Esophagus mucosa (tissue), 1 donor: ENCODE results near the gene VPS13D. TPM values are rescaled to one million over a fixed set of nuclear protein-coding genes. Genes with fewer than 3 reads are reported as not detected.
A peak's percentile ranks its signal among the peaks of the same experiment; 100 is the strongest.

ENCODE experiments used
- ATAC-seq: fragments of 200-7000 bp; cut with Tn5 transposase; one replicate; pipeline ENCODE4 v1.9.1; 2020
- total RNA-seq: library from RNA; stranded (reverse); gene quantifications from one replicate; pipeline ENCODE4 v1.2.4, GENCODE V29; 2023
- donor health status: DM: yes; HTN: yes; CAD: no.

The VPS13D gene
- total RNA-seq, 1 donor from 2014 or later, result 69.4 TPM

DNA sequence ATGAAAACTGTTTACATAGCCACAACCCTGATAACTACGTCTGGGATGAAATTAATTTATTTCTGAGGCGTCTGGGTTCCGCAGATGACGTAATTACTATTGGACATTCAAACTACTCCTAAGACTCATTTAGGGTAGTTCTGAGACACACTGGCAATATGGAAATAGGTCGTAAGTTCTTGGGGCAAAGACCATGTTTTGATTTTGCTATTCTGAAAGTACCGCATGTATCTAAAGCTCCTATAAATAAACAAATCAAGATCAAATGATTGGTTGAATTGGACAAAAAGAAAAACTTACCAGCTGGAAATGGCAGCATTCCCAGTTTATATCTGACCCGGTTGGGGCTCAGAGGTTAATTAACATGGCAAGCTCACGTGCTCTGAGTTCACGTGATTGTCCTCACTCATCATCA, 313.9 kb downstream of the VPS13D start:
- ATAC-seq, result no peak

DNA sequence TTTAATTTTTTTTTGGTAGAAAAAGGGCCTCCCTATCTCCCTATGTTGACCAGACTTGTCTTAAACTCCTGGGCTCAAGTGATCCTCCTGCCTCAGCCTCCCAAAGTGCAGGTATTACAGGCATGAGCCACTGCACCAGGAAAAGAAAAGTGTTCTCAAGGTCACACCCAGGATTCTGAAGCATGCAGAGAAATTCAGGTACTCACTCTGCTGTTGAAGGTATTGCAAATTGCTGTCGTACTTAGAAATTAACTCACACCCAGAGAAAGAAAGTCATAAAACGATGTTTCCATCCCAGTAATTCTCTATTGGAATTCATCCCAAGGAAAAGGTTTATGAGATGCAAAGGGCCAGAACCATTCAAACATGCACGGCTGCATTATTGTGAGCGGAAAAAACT, 314.5 kb downstream of the VPS13D start:
- ATAC-seq, result no peak

DNA sequence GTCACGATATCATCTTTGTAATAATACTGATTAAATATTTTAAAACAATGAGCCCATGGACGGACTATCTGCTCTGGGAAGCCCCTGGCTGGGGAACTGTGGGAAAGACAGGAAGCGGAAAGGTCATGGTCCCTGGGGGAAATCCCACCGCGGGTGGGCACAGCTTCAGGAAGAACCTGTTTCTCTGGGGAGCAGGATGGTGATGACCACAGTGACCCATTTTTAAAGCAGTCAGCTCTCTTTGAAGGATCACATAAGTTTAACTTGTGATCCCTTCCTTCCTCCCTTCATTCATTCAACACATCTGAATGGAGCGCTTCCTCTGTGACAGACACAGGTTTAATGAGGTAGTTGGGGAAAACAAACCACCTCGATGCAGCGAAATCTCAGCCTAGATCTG, 315.2 kb downstream of the VPS13D start:
- ATAC-seq, result no peak

DNA sequence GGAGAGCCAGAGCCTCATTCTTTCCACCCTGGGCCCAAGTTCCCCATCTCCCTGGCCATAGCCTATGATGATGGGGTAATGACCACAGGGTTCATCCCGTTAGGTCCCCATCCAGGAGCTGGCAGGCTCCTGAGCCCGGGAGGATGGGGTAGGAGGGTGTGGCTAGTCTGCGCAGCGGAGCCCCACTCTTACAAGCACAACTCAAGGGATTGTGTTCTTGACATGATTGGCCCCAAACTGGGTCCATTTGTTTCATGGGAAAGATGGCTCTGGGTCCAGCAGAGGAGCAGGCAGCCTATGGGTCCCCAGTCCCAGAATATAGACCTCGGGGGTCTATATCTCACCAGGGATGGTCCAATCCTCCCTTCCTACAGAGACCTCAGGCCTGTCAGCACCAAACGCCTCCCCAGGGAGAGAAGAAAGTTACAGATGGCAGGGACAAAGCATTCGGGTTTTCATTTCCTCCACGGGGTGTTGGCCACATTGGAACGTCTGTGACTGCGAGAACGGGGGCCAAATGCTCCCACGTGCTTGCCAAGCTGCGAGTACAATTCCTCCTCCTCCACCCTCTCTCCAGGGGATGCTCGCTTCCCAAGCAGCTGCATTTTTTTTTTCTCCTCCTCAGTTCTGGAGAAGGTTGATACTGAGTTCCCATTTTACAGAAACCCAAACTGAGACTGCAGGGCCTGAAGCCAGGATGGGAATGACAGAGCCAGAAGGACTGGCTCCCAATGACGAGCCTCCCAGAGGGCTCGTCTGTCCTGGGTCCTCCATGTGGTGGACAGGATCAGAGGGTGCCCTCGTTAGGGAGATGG, 317.1 kb downstream of the VPS13D start:
- no peak for ATAC-seq

DNA sequence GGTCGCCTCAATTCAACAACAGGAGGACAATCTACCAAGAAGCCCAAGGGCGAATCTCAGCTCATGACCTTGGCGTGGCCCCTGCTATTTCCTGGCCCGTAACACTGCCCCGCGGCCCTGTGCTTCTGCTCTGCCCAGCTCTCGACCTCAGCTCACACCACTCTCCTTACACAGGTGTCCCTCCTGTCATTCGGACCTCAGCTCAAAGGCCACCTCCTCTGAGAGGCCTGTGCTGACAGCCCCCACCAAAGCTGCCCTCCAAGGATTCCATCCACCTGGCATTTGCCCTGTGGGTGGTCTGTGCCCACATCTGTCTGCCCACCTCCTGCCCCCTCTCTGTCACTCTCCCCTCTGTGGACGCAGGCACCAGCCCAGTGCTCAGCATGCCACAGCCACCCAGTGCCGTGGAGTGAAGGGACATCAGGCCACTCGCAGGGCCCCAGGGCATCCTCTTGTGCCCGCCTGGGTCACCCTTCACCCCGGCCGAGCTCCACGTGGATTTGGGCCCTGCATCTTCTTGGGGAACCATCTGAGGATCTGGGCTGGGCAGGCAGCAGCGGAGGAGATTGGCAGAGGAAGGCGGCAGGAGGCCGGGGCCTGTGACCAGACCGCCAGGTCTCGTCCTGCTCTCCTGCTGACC, 317.9 kb downstream of the VPS13D start:
- peak; percentile 8 for ATAC-seq

DNA sequence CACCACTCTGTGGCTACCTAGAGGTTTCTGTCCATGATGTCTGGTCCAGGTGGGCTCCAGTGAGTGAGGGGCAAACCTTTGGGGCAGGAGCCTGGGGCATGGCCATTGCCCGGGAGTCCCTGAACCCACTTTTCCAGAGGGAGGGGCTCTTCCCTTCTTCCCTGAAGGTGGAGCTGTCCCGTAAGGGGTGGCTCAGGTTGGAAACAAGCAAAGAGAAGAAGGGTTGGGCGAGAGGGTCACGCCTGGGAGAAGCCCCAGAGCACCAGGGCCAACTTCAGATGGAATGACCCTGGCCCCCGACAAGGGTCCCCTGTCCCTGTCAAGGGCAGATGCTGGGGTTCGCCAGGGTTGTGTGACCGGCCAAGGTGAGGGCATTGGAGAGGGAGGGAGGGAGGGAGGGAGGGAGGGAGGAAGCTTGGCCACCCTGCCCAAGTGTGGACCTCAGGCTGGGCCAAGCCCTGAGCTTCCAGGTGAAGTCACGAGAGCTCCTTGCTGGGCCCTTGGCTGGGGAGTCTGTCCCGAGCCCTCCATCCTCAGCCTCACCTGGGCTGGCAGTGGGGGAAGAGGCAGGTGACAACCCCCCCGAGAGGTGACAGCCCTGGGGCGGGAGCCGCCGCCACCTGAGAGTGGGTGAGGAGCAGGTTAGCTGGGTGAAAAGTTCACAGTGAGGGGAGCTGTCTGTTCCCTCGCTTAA, 318.6 kb downstream of the VPS13D start:
- ATAC-seq, result no peak

DNA sequence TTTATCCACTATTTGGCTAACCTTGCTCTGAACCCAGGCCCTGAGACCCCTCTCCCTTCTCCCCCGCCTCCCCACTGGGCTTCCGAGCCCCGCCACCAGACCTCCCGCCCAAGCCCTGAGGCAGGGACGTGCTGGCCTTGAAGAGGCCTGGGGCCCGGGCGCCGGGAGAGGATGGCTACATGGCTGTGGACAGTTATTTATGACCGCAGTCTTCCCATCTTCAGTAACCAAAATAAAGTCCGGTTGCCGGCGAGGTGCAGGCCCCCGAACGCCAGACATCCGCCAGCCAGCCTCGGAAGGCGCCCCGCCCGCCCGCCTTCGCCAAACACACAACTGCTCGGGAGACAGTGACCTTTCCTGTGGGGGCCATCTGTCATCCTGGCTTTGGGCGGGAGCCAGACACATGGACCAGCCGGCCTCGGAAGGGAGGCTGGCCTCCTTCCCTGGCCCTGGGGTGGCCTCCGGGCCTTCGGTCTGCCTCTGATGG, 319.2 kb downstream of the VPS13D start:
- peak; percentile 4 for ATAC-seq

DNA sequence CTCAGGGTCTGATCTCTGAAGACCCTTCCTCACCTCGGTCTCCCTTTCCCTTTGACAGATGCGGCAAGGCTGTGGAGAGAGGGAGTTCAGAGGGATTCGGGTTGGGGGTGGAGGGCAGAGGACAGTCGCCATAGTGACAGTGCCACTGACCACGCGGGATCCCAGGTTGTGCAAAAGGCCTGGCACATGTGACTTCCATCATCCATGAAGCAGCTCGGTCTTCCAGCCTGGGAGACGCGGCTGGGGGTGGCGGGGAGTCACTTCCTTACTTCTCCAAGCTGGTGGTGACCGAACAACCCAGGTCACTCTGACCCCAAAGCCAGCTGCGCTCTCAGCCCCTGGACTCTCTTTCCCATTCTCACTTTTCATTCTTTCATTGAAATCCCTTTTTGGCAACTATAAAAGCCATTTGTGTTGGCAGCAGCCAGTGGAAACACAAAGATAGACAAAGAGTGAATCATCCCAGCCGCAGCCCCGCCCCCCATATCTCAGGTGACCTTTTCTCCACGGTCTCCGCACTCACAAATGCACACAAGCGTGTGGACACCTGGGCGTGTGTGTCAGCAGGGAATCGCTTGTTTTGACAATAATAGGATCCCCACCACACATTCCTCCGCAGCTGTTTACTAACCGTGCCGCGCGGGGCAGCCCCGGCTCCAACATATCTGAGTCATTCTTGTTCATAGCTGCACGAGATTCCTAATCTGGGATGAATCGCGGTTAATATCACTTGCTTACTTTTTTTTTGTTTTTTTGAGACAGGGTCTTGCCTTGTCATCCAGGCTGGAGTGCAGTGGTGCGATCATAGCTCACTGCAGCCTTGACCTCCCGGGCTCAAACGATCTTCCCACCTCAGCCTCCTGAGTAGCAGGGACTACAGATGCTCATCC, 319.9 kb downstream of the VPS13D start:
- ATAC-seq, result peak; percentile 78

DNA sequence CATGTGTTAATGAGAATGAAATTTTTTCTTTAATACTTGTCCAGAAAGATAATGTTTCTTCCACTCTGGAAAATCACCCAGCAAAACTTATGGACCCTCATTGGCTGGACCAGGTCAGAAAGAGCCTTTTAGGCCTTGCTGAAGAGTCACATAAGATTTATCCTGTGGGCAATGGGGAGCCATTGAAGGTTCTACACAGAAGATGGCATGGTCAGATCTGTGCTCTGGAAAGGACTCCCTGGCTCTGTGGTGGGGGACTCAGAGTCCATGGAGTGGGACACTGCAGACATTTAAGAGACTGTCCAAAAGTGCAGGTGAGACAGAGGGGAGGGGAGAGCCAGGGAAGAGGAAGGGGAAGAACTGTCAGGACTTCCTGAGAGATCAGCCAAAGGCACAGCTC, 321.8 kb downstream of the VPS13D start:
- no peak for ATAC-seq

DNA sequence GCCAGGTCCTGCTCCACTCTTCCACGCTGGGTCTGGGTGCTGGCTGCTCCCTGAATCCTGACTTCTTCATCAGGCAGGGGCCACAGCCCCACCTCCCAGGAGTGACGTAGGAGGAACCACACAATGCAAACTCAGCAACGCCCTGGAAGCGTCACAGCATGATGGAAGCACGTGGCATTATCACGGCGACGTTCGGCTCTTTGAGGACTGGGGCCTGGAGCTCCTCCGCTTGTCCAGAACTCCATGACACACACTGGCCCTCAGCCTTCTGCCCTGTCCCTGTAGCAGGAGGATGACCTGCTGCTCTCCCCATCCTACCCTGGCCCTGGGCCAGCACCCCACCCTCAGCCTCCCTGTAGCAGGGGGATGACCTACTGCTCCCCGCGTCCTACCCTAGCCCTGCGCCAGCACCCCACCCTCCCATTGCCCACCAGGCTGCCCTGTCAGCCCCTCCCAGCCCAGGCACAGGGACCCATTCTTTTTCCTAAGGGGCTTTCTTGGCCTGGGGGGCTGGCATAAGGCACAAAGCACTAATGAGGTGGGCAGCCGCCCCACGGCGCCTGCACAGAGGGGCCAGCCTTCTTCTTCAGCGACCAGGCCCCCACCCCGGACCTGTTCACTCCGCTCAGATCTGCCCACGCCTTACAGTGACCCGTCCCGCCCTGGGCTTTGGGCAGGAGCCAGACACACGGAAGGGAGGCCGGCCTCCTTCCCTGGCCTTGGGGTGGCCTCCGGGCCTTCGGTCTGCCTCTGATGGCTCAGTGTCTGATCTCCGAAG, 322.5 kb downstream of the VPS13D start:
- ATAC-seq, result no peak

DNA sequence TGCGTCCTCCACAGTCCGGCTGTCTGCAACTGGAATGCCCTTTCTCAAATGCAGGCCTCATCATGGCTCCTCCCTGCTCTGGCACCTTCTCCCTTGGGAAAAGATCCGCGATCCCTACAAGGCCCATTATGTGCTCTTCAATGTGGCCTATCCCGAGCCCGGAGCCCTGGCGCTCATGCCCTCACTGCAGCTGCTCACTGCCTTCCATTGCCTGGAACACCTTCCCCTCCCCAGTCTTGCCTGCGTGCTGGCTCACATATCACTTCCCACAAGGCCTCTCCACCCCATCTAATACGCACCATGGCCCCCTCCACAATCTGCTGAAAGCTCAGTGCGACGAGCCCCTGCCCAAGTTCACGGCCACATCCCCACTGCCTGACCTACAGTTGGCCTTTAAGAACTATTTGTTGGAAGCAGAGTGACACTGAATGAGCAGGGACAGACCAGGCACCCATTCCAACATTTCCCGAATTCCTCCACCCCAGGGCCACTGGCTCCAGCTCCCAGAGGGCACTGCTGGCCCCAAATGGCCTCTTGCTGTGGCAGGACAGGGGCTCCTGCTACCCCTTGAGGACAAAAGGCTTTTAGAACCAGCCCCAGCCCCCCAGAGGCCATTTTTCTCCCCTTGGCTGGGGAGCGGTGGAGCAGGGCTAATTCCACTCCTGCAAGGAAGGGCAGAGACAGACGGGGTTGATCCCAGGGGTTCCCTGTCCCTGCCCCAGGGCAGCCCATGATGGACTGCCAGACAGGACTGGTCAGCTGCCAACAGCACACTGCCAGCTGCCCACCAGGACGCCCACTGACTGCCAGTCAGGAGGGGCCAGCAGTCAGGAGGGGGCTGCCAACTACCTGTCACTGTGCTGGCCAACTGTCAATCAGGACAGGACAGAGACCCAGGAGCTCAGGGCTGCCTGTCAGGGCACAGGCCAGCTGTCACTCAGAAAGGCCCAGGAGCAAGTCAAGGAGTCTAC, 323.4 kb downstream of the VPS13D start:
- no peak for ATAC-seq

DNA sequence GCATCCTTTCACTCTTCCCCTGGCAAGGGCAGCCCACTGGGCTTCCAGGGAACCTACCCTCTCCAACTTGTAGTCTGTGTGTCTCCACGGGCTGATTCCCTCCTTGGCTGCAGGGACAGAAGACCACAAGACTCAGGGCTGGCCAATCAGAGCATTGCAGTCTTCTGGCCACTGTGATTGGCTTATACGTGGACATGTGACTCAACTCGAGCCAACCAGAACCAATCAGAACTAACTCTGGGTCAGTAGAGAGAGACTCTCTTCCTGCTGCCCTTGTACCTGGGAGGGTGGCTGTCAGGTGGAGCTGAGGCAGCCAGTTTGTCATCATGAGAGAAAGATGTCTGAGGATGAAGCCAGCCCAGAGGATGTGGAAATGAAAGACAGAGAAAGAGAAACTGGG, 324.1 kb downstream of the VPS13D start:
- no peak for ATAC-seq

DNA sequence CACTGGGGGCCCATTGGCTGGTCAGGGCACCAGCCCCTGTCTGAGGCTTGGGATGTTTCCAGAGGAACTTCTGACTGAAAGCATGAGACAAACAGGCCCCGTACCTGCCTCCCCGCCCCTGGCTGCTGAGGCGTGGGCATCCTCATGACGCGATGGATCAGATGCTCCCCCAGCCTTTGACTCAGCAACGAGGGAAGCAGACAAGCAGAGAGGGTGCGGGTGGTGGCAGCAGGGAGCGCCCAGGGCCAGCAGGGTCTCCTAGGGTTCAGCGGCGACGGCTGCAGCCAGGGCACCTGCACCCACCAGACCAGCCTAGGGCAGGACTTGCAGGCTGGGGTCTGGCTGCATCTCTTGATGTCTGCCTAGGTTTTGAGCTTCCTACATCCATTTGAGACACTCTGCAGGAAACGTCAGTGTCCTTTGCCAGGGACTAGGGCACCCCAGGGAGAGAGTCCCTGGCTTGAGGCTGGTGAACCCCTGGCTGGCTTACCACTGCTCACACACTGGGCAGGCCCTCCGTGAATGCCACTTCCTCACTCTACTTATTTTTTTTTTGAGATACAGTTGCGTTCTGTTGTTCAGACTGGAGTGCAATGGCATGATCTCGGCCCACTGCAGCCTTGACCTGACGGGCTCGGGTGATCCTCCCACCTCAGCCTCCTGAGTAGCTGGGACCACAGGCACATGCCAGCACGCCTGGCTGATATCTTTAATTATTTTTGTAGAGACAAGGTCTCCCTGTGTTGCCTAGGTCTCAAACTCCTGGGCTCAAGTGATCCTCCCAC, 324.9 kb downstream of the VPS13D start:
- no peak for ATAC-seq

DNA sequence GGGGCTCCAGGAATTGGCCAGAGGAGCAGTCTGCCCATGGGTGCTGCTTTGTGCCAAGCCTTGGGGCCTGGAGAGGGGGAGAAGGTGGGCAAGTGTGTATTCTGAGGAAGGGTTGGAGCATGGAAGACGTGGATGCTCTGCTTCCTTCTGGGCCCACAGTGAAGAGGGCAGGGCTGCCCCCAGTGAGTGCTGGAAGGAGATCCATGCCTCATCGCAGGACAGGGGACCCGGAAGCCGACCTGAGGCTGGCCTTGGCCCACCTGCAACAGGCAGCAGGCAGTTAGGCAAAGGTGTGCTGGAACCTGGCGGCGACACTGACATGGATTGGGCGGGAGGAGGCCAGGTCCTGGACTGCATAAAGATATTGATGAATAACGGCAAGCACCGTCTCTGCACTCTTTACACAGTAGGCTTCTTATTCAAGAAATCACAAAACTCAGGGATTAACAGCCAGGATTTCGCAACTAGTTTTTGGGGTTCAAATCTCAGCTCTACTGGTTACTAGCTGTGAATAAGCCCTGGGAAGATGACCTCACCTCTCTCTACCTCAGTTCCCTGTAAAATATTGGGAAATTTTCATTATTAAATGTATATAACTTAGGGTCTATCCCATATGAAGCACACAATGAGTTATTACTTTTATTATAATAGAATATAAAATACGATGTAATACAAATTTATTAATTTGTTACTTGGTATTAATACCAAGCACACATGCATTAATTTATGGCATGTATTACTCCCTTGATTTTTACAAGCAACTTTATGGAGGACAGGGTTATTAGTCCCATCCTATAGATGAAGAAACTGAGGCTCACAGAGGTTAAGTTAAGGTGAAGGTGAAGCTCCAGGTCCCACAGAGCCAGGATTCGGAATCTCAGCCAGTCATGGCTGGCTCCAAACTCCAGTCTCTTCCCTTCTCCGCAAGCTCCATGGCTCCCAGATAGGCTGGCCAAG, 325.9 kb downstream of the VPS13D start:
- ATAC-seq, result no peak

DNA sequence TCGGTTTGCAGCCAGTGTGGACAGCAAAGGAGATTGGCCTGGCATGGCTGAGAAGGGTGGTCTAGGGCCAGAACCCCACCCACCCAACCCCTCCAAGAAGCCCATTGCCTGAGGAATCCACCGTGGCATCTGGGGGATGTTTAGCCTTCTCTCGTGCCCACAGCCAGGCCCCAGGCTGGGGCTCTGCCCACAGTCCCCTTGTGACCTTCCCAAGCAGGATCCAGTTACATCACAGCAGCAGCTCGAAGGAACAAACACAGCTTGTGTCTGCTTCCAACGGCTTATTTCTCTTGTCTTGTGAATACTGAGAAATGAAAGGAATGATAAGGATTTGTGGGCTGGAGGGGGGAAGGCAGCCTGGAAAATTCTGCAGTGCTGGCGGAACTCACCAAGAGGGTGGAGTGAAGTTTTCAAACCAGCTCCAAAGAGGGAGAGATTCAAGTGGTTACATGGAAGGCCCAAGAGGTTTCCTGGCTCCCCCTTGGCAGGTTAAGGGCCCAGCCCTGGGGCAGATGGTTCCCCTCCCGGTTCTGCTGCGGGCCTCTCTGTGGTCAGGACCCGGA, 326.6 kb downstream of the VPS13D start:
- no peak for ATAC-seq

DNA sequence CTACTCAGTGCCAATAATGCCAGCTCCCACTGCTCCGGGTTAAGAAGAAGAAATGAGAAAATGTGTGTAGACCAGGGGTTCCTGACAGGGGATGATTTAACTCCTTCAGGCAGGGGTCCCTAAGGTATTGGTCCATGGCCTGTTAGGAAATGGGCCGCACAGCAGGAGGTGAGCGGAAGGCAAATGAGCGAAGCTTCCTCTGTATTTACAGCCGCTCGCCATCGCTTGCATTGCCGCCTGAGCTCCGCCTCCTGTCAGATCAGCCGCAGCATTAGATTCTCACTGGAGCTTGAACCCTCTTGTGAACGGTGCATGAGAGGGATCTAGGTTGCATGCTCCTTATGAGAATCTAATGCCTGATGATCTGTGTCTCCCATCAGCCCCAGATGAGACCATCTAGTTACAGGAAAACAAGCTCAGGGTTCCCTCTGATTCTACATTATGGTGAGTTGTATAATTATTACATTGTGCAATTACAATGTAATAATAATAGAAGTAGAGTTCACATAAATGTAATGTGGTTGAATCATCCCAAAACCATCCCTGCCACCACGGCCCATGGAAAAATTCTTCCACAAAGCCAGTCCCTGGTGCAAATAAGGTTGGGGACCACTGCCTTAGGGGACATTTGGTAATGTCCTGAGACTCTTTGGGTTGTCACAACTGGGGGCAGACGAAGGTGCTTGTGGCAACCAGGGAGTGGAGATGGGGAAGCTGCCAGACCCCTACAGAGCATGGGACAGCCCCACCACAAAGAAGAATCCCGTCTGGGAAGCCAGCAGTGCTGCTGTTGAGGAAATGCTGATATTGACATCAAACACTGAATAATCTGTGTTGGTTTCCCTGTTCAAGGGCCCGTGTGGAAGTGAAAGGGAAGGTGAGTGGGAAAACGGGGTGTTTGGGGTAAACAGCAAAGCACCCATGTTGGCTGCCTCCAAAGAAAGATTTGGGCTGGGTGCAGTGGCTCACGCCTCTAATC, 327.4 kb downstream of the VPS13D start:
- ATAC-seq, result no peak

DNA sequence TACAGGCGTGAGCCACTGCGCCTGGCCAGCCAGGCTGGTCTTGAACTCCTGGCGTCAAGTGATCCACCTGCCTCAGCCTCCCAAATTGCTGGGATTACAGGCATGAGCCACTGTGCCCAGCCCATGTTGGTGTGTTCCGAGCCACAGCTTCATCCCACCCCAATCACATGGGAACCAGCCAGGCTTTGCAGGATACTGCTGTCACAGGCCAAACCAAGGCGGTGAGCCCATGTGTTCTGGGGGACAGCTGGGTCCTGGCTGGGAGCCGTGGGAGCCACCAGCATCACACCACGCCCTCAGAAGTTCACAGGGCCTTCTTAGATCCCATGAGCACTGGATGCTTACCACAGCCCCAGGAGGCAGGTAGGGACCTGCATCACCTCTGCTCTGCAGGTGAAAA, 331.3 kb downstream of the VPS13D start:
- ATAC-seq, result peak; percentile 55
